GM12892 (cell line): ENCODE results near the gene MEGF11.

ENCODE experiments used
- POLR2A ChIP-seq: IDR thresholded peaks from 2 replicates; pipeline ENCODE4 v1.6.1; 2011; ENCODE audit warnings: low read depth, low read length, control low read depth
- POLR2AphosphoS5 ChIP-seq: IDR thresholded peaks from 2 replicates; pipeline ENCODE4 v1.6.1; 2011; ENCODE audit warnings: low read depth, low read length, control low read depth
- TAF1 ChIP-seq: IDR thresholded peaks from 2 replicates; pipeline ENCODE4 v1.6.1; 2011; ENCODE audit warnings: low read depth, mild to moderate bottlenecking, control low read depth, low read length, borderline replicate concordance

DNA sequence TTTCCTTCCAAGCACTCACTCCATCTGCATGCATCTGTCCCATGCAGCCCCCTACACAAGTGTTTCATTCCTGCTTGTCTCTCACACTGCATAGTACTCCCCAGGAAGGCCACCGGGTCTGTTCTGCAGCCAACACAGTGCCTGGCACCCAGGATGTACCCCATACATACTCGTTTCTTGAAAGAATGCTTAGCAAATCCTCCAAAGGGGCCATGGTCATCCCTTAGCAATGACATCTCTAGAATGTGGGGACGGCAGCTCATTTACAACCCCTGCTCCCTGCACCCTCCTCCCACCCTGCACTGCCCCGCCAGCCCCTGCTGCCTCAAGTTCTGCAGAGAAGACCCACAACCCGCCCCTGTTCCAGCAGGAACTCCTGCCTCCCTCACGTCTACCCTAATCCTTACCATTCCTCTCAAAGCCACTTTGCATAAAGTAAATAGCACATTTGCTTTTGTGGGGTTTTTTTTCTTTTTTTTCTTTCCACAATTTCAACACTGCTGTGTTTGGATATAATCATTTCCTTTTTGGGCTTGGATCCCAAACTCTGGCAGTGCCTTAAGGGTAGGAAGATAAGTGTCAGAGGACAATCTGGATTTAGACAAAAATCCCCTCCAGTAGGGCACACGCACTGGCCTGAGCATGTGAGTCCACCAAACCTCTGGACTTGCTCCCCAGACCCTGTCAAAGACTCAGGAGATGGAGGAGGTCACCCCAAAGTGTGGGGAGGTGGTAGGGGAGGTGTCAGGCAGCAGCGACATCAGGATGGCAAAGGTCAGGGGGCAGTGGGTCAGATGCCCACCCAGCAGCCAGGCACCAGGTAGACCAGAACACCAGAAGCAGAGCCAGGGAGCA lies 68.4 kb downstream of the MEGF11 start:
- no peak for TF ChIP-seq POLR2AphosphoS5
- TF ChIP-seq POLR2A = no peak
- no peak for TF ChIP-seq TAF1
